Measurements from ENCODE around the gene ZNF764. TPM values are rescaled to one million over a fixed set of nuclear protein-coding genes. Genes with fewer than 3 reads are reported as not detected.

ZNF764 gene
- total RNA-seq, 6 experiments from 2014 or later = 5.1 to 6.8 (median 5.7) TPM

GRCh38 chr16:30588651-30589050, 30.5 kb upstream of the ZNF764 start:
- H3K9me3 Mint-ChIP-seq = no peaks in the 10 kb centered on the region
- no peak overlapping the region for H3K27ac Mint-ChIP-seq
- H3K27me3 Mint-ChIP-seq (ENCODE audit: insufficient read depth) = peaks cover 2% of the 10 kb centered on the region
- H3K4me1 Mint-ChIP-seq (ENCODE audit: low read depth) = peaks cover 13% of the 10 kb centered on the region
- H3K4me3 Mint-ChIP-seq = no peak overlapping the region
- no peak for DNase-seq
- TF ChIP-seq CTCF (IDR thresholded peaks at IDR 0.05) = no peak
- H3K36me3 Mint-ChIP-seq (ENCODE audit: low read depth) = peaks cover 7% of the 10 kb centered on the region; the same call in 1 of the 2 replicates

- Mint-ChIP-seq H3K9me3 (no peaks in the 10 kb centered on the region), H3K4me3 (peak within 1 kb of the TSS; percentile 95), H3K4me1 (ENCODE audit: low read depth) (peaks cover 13% of the 10 kb centered on the region), H3K36me3 (ENCODE audit: low read depth) (peaks cover 12% of the 10 kb centered on the region; the same call in 1 of the 2 replicates), H3K27ac (peak within 1 kb of the TSS; percentile 85), H3K27me3 (ENCODE audit: insufficient read depth) (peaks cover 2% of the 10 kb centered on the region)
- peak; percentile 99 for DNase-seq
- peak; percentile 68; the same call in 1 of the 2 replicates for TF ChIP-seq CTCF (IDR thresholded peaks at IDR 0.05)
Measured at GRCh38 chr16:30585400-30586191, 27.4 kb upstream of the ZNF764 start, which contains the start of gene ZNF785. ZNF785 (minus strand) TSS chr16:30585697; CDS start chr16:30585611, 86 bp downstream.

GRCh38 chr16:30585022-30585399, 26.8 kb upstream of the ZNF764 start:
- no peaks in the 10 kb centered on the region for H3K9me3 Mint-ChIP-seq
- no peak for DNase-seq
- peaks cover 13% of the 10 kb centered on the region for H3K4me1 Mint-ChIP-seq (ENCODE audit: low read depth)
- peaks cover 12% of the 10 kb centered on the region; the same call in 1 of the 2 replicates for H3K36me3 Mint-ChIP-seq (ENCODE audit: low read depth)
- no peak for TF ChIP-seq CTCF (IDR thresholded peaks at IDR 0.05)
- H3K27ac Mint-ChIP-seq = peak overlapping the region; percentile 85
- peaks cover 2% of the 10 kb centered on the region for H3K27me3 Mint-ChIP-seq (ENCODE audit: insufficient read depth)
- H3K4me3 Mint-ChIP-seq = peak overlapping the region; percentile 95

GRCh38 chr16:30582611-30583340, 24.6 kb upstream of the ZNF764 start:
- H3K4me1 Mint-ChIP-seq (ENCODE audit: low read depth) = peaks cover 12% of the 10 kb centered on the region
- no peaks in the 10 kb centered on the region; the same call in 1 of the 2 replicates for H3K27me3 Mint-ChIP-seq (ENCODE audit: insufficient read depth)
- no peaks in the 10 kb centered on the region for H3K9me3 Mint-ChIP-seq
- peaks cover 8% of the 10 kb centered on the region; the same call in 1 of the 2 replicates for H3K36me3 Mint-ChIP-seq (ENCODE audit: low read depth)
- no peak overlapping the region for H3K27ac Mint-ChIP-seq
- no peak for DNase-seq
- no peak overlapping the region for H3K4me3 Mint-ChIP-seq
- TF ChIP-seq CTCF (IDR thresholded peaks at IDR 0.05) = no peak

GRCh38 chr16:30581457-30581856, 23.3 kb upstream of the ZNF764 start:
- Mint-ChIP-seq H3K36me3 (ENCODE audit: low read depth) (peaks cover 4% of the 10 kb centered on the region; the same call in 1 of the 2 replicates), H3K9me3 (no peaks in the 10 kb centered on the region), H3K4me1 (ENCODE audit: low read depth) (peaks cover 8% of the 10 kb centered on the region)

More at GRCh38 chr16:30581457-30581856, 23.3 kb upstream of the ZNF764 start:
- no peak for TF ChIP-seq CTCF (IDR thresholded peaks at IDR 0.05)
- DNase-seq = no peak
- no peaks in the 10 kb centered on the region; the same call in 1 of the 2 replicates for H3K27me3 Mint-ChIP-seq (ENCODE audit: insufficient read depth)
- no peak overlapping the region for H3K27ac Mint-ChIP-seq
- H3K4me3 Mint-ChIP-seq = no peak overlapping the region
